HUDEP-2 (cell line): ENCODE data around the gene ENOX1.
"Not testable (repeated sequence)": the region's sequence is repeated elsewhere in the genome, so short reads cannot be mapped to it uniquely, and the experiment has no call there.

Source experiments
- DNase-seq, 76 experiments: peaks; one replicate each; lab custom pipeline; 2025; ENCODE audit not compliant: unreplicated experiment in 76 of 76; lab: John Stamatoyannopoulos, UW

The ENOX1 gene

GRCh38 chr13:43364210-43365038 lies 422.3 kb downstream of the ENOX1 start:
- DNase-seq = no peak

- no peak for DNase-seq
Measured at GRCh38 chr13:43363156-43363953, 423.4 kb downstream of the ENOX1 start.

DNA sequence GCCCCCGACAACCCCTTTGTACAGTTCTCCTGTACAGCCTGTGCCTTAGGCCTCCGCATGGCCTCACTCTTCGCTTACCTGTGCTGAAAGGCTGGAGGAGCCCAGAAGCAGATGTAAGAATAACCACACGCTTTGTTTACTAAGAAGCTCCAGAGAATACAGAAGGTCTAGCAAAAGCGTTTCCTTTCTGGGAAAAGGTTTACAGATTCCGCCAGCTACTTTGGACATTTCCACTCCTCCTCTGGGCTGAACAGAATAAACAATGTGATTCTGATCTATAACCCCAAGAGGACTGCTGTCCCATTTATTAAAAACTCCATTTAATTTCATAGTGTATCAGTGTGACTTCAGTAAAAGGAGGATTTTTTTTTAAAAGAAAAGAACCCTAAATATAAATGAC lies 424.2 kb downstream of the ENOX1 start:
- no peak for DNase-seq

DNA sequence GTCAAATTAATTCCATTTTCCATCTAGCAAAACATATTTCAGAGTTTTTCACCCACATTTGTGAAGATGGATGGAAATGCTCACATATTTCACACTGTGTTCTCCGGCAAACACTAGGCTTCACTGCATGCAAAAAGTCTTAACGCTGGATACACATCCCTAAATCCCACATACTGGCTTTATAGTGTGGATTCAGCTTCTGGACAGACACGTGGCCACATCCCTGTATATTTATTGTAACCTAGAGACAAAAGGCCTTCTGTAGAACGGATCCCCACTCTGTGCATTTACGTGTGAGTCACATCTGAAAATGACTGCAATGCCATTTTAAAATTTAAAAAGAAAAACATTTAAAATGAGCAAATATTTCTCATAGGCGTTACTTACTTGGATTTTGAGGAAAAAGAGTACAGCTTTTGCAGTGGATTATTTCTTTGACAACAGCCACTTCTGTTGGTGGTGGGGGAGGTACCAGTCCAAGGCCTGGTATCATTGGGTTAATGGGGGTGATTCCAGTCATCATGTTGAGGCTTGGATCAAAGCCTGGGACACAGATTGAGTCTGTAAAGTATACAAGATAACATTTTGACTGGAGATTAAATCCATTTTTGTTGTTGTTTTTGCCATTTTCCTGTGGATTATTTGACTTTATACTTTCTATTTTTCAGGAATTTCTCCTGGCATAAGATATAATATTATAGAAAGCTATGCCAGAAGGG lies 425.7 kb downstream of the ENOX1 start:
- DNase-seq = no peak

DNA sequence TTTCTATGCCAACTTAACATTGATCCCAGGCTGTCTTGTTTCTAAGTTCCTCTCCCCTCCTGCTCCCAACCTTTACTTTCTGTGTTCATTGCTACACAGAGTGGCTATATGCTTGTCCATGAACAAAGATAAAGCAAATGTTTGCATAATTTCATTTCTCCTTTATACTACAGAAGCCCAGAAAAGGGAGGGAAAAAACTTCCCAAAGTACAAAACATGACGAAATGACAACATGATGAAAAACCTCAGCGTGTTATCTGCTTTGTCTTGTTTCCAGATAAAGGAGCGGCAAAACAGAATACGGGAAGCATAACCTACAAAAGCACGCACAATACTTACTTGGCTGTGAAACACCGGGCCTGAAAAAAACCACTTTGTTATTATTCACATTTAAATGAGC lies 426.6 kb downstream of the ENOX1 start:
- DNase-seq = no peak

DNA sequence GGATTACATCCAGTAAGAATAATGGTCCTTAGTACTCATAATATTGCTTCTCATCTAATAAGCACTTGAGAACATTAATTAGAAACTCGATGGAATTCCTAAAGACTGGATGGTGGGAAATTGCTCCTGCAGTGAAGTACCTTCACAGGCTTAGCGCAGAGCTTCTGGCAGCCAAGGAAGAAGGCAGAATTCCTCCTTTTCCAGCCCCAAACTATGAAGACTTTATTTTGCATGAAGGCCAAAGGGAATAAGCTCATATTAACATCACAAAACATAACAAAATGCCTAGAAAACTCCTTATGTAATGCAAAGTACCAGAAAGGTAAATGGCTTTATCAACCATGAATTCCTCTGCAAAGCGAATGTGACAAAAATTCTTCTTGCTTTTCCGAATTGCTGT lies 427.2 kb downstream of the ENOX1 start:
- DNase-seq = no peak

GRCh38 chr13:43357564-43357963 lies 429.2 kb downstream of the ENOX1 start:
- no peak for DNase-seq

GRCh38 chr13:43356567-43356966 lies 430.2 kb downstream of the ENOX1 start:
- no peak for DNase-seq

GRCh38 chr13:43355774-43356173 lies 431.0 kb downstream of the ENOX1 start:
- no peak for DNase-seq

DNA sequence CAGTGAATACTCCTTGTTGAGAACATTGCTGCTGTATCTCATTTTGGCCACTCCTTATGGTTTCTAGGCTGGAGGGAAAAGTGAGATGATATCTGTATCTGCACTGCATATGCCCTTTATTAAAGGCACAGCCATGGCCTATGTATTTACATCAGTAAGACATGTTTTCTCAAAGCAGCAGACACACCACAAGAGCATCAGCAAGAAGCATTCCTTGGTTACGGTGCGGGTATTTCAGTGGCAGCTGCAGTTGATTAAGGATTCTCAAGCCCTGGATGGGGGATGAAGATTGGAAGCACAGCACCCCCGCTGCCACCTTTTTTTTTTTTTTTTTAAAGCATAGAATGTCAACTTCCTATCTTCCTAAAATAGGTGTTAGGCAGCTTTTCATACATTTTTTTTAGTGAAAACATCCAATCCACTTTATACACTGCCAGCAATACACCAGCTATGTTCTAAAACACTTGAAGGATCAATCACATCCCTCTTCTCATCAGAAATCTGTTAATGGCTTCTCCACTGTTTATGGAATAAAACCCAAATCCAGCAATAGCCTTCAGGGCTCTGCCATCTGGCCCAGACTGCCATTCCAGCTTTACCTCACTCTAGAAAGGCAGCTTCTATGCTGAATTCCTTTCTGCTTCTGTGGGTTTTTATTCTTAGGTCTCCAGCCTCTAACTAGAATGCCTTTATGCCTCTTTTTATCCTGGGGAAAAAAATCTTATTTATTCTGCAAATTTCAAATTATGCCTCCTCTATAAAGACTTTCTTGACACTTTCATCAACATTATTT lies 432.4 kb downstream of the ENOX1 start:
- no peak for DNase-seq

DNA sequence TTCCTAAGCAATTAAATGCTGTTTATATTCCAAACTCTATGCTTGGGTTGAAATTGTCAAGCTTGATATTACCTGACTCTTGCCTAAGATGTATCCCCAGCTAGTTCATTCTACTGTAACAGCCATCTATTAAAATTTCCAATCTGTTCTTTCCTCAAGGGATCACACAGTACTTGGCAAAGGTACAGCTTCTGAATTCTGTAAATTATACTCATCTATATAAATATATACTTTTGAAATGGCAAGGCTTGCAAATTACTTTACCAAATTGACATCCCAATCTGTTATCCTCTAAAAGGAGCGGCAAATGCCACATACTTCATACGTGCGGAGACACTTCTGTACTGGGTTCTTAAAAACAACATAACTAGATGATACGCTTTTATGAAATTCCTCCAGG lies 433.1 kb downstream of the ENOX1 start:
- no peak for DNase-seq

DNA sequence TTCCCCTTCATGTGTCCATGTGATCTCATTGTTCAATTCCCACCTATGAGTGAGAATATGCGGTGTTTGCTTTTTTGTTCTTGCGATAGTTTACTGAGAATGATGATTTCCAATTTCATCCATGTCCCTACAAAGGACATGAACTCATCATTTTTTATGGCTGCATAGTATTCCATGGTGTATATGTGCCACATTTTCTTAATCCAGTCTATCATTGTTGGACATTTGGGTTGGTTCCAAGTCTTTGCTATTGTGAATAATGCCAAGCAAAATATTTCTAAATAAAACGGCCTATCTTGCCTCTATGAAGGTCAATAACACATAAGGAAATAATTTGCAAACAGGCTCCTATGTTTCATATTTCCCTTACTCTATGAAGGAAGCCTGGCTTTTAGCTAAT lies 435.2 kb downstream of the ENOX1 start:
- not testable (repeated sequence) for DNase-seq

- no peak for DNase-seq
Measured at GRCh38 chr13:43348397-43348796, 438.4 kb downstream of the ENOX1 start.

DNA sequence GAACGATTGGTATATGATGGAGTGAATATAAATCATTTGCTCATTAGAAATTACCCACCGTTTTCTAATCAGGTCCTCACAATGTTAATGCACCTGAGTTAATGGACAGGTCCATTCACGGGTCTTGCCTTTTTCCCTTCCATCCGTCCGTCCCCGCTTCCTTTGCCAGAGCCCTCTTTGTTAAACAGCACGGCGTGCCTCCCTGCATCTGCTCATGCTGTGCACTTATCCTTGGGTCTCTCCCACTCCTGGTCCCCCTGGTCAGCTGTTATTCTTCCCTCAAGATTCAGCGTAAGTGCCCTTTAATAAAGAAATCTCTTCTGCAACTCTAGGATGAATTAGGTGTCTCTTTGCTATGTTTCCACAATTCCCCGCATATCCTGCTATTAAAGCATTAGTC lies 438.9 kb downstream of the ENOX1 start:
- no peak for DNase-seq

DNA sequence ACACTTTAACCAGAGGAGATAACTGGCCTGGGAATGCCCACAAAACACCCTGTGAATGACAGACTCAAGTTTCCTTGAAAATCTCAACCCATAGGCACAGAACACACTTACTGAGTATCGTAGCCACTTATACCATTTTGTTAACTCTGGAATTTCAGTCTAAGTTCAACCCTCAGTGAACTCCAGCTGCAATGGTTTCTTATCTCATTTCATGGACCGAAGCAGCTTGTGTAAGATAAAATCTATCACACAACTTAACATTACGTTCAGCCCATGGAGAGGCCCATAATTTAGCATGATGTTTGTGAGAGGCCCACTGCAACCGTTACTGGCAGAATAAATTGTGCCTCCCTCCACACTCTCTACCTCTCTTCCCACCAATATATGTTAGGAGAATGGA lies 440.3 kb downstream of the ENOX1 start:
- DNase-seq = peak in 16 of 76 experiments; percentile 2 to 47 (median 10)

- DNase-seq = no peak
Measured at GRCh38 chr13:43343645-43344044, 443.1 kb downstream of the ENOX1 start.

DNA sequence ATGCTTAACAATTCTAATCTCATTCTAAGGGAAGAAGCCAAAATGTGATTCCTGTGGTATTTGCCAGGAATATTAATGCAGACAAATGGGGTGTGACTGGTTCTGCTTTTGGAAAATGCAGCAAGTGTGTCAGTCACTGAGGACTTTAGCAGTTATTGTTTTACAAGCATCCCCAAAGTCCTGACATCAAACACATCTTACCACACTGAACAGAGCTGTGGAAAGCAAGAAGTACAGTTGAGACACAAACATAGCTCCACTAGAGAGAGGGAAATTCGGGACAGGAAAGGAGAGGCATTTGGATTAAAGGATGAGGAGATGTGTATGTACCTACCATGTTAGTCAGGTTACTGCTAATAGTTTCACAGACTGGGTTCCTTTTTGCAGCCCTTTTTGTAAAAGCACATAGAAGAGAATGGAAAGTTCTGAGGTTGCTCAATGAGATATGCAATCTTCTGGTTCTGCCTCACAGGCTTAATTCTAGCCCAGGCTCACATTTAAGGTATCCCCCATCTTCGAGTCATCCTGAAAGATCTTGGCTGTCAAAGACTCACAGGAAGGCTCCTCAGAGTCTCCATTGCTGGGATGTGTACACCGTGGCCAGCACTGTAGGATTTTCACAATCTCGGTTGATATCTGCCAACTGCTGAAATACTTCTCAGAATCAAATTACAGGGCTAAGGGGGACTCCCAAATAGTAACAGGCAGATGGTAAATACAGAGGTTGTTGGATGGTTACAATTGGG lies 446.8 kb downstream of the ENOX1 start:
- no peak for DNase-seq

DNA sequence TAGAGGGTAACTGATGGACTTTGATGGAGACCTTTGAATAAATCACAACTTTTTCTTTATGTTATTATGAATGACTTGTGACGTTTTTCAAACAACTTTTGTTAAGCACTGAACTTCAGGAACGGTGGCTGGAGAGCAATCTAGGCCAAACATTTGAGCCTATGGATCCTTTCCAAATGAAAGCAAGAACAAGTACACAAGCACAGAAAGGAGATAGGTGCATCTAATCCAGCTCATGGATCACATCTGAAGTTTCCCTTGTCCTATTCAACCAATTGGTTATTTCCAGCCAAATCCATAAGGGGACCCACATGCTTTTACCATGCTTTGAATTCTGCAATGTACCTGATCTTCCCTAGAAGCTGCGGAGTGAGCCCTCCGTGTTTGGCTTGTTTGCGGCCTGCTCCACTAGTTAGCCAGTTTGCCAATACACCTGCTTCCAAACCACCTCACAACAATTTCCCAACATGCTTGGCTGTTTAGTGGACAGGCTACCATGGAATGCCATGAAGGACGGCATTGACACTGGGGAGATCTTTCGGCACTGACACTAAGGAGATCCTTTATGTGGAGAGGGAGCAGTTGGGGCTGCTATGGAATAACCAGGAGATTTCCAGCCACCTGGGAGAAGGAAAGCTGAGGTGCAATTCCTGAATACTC lies 447.5 kb downstream of the ENOX1 start:
- DNase-seq = no peak

DNA sequence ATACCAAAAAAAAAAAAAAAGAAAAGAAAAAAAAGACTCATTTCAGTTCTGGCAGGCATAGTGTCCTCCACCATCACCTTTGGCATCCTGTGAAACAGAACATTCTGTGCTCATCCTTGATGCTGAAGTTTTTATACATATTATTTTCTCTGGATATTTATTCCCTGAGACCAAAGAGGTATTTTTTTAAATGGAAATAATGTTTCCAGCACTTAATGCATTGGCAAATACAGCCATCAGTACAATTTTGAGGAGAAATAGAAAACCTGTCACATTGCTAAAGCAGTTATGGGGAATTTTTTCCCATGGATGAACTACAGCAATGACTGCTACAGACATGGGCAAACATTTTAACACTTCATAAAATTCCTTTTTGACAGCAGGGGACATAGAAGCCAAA lies 451.0 kb downstream of the ENOX1 start:
- DNase-seq = no peak
